SHP77 treated with DMSO at 0.1 percent for 48 hours (cell line): ENCODE measurements around the gene TBC1D3H.
"Not testable (repeated sequence)": the region's sequence is repeated elsewhere in the genome, so short reads cannot be mapped to it uniquely, and the experiment has no call there.

Experiments used
- DNase-seq: peaks from one replicate; lab custom pipeline; 2025; lab: John Stamatoyannopoulos, UW

The TBC1D3H gene

GRCh38 chr17:36388385-36389245 is at the start of gene TBC1D3H:
TSS of gene TBC1D3H (minus strand) at chr17:36388435. CDS start at chr17:36386895, 1,540 bp downstream.
- DNase-seq, result not testable (repeated sequence)

- DNase-seq, result not testable (repeated sequence)
Observed at GRCh38 chr17:36428891-36429290, 40.7 kb upstream of the TBC1D3H start.

- not testable (repeated sequence) for DNase-seq
Observed at GRCh38 chr17:36415180-36415941, 27.1 kb upstream of the TBC1D3H start.

- DNase-seq, result not testable (repeated sequence)
Observed at GRCh38 chr17:36390943-36391645, 2.9 kb upstream of the TBC1D3H start.

GRCh38 chr17:36375938-36376337 is 12.3 kb downstream of the TBC1D3H start:
- not testable (repeated sequence) for DNase-seq

GRCh38 chr17:36362496-36362895 is 25.7 kb downstream of the TBC1D3H start:
- DNase-seq, result not testable (repeated sequence)
